ENCODE results near the gene MSL3B.

Gene MSL3B

GRCh38 chr2:233821709-233822100, 46.5 kb downstream of the MSL3B start:
- no peaks in the 10 kb centered on the region for H3K36me3 ChIP-seq (ENCODE audit: low read depth)
- no TSS peak for BruUV-seq (replicated peaks)
- no peaks in the 10 kb centered on the region for H3K27me3 ChIP-seq (ENCODE audit: insufficient read depth, low read depth)
- no peak for DNase-seq
- CTCF ChIA-PET = no interaction called here
- no peaks in the 10 kb centered on the region for H4K20me1 ChIP-seq (ENCODE audit: insufficient read depth)
- H3K9me3 ChIP-seq (ENCODE audit: insufficient read depth, low read depth) = no peaks in the 10 kb centered on the region
- H3K9me2 ChIP-seq (ENCODE audit: insufficient read depth) = no peaks in the 10 kb centered on the region
- intact Hi-C loops (cut with micrococcal nuclease; ENCODE audit: unreplicated experiment) = no loop called here
- H3K27ac ChIP-seq = no peak overlapping the region
- no peaks in the 10 kb centered on the region for H3K4me1 ChIP-seq (replicated peaks; ENCODE audit: insufficient read depth)
- H3F3A ChIP-seq (ENCODE audit: insufficient read depth, low read depth) = no peaks in the 10 kb centered on the region
- no peak overlapping the region for H3K4me2 ChIP-seq
- H2AFZ ChIP-seq = no peak overlapping the region
- no peak overlapping the region for H3K4me3 ChIP-seq
- TF ChIP-seq EZH2 (IDR thresholded peaks at IDR 0.05; ENCODE audit: low read depth) = no peak
- TF ChIP-seq, protein P1, sequence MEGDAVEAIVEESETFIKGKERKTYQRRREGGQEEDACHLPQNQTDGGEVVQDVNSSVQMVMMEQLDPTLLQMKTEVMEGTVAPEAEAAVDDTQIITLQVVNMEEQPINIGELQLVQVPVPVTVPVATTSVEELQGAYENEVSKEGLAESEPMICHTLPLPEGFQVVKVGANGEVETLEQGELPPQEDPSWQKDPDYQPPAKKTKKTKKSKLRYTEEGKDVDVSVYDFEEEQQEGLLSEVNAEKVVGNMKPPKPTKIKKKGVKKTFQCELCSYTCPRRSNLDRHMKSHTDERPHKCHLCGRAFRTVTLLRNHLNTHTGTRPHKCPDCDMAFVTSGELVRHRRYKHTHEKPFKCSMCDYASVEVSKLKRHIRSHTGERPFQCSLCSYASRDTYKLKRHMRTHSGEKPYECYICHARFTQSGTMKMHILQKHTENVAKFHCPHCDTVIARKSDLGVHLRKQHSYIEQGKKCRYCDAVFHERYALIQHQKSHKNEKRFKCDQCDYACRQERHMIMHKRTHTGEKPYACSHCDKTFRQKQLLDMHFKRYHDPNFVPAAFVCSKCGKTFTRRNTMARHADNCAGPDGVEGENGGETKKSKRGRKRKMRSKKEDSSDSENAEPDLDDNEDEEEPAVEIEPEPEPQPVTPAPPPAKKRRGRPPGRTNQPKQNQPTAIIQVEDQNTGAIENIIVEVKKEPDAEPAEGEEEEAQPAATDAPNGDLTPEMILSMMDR (conservative IDR thresholded peaks at IDR 0.05) = no peak
- POLR2A ChIA-PET (ENCODE audit: unreplicated experiment) = no interaction called here
- no peaks in the 10 kb centered on the region for H3K79me2 ChIP-seq (ENCODE audit: low read depth)

GRCh38 chr2:233821196-233821595, 47.0 kb downstream of the MSL3B start:
- no peaks in the 10 kb centered on the region for H3K36me3 ChIP-seq (ENCODE audit: low read depth)
- ChIA-PET POLR2A (ENCODE audit: unreplicated experiment) (interaction anchor here (0.5 kb wide), 1 partner anchor 1003 kb away, joined by 4 read pairs; no protein-coding TSS in a partner anchor), CTCF (no interaction called here)
- H3K27ac ChIP-seq = no peak overlapping the region
- H3F3A ChIP-seq (ENCODE audit: insufficient read depth, low read depth) = no peaks in the 10 kb centered on the region
- H2AFZ ChIP-seq = no peak overlapping the region
- DNase-seq = no peak
- H4K20me1 ChIP-seq (ENCODE audit: insufficient read depth) = no peaks in the 10 kb centered on the region
- no peak overlapping the region for H3K4me2 ChIP-seq
- no peak overlapping the region for H3K4me3 ChIP-seq
- no peaks in the 10 kb centered on the region for H3K9me3 ChIP-seq (ENCODE audit: insufficient read depth, low read depth)
- H3K79me2 ChIP-seq (ENCODE audit: low read depth) = no peaks in the 10 kb centered on the region
- intact Hi-C loops (cut with micrococcal nuclease; ENCODE audit: unreplicated experiment) = no loop called here
- no peaks in the 10 kb centered on the region for H3K9me2 ChIP-seq (ENCODE audit: insufficient read depth)
- TF ChIP-seq, protein P1 (conservative IDR thresholded peaks at IDR 0.05) = no peak
- no peak for TF ChIP-seq EZH2 (IDR thresholded peaks at IDR 0.05; ENCODE audit: low read depth)
- no peaks in the 10 kb centered on the region for H3K27me3 ChIP-seq (ENCODE audit: insufficient read depth, low read depth)
- no TSS peak for BruUV-seq (replicated peaks)
- no peaks in the 10 kb centered on the region for H3K4me1 ChIP-seq (replicated peaks; ENCODE audit: insufficient read depth)

GRCh38 chr2:233820774-233821105, 47.4 kb downstream of the MSL3B start:
- ChIA-PET POLR2A (ENCODE audit: unreplicated experiment) (interaction anchor here (0.5 kb wide), 1 partner anchor 1003 kb away, joined by 4 read pairs; no protein-coding TSS in a partner anchor), CTCF (no interaction called here)
- Histone ChIP-seq H3K9me3 (ENCODE audit: insufficient read depth, low read depth) (no peaks in the 10 kb centered on the region), H3K36me3 (ENCODE audit: low read depth) (no peaks in the 10 kb centered on the region), H3K27me3 (ENCODE audit: insufficient read depth, low read depth) (no peaks in the 10 kb centered on the region), H4K20me1 (ENCODE audit: insufficient read depth) (no peaks in the 10 kb centered on the region), H3K4me1 (replicated peaks; ENCODE audit: insufficient read depth) (no peaks in the 10 kb centered on the region), H3K27ac (no peak overlapping the region), H3F3A (ENCODE audit: insufficient read depth, low read depth) (no peaks in the 10 kb centered on the region), H3K4me2 (no peak overlapping the region), H2AFZ (no peak overlapping the region), H3K4me3 (no peak overlapping the region), H3K79me2 (ENCODE audit: low read depth) (no peaks in the 10 kb centered on the region), H3K9me2 (ENCODE audit: insufficient read depth) (no peaks in the 10 kb centered on the region)
- no peak for DNase-seq
- TF ChIP-seq, protein P1 (conservative IDR thresholded peaks at IDR 0.05) = no peak
- TF ChIP-seq EZH2 (IDR thresholded peaks at IDR 0.05; ENCODE audit: low read depth) = no peak
- BruUV-seq (replicated peaks) = no TSS peak
- intact Hi-C loops (cut with micrococcal nuclease; ENCODE audit: unreplicated experiment) = no loop called here

Data from PC-9 (cell line).